Large intestine (tissue), 3 donors: ENCODE measurements around the gene UGGT1. TPM values are rescaled to one million over a fixed set of nuclear protein-coding genes. Genes with fewer than 3 reads are reported as not detected.
A peak's percentile ranks its signal among the peaks of the same experiment; 100 is the strongest.

Experiments used
- DNase-seq, 2 donors: peaks; one replicate each; pipeline versions ENCODE4 v3.0.0 to v3.0.0-alpha.2; 2013
- H3K27ac ChIP-seq: one replicate; pipeline ENCODE4 v1.5.1; 2013; ENCODE audit warnings: low read length
- H3K27me3 ChIP-seq: 2 replicates; pipeline ENCODE4 v1.6.1; 2013; ENCODE audit warnings: low read length; ENCODE audit not compliant: control insufficient read depth, insufficient read depth
- H3K36me3 ChIP-seq: 2 replicates; pipeline ENCODE4 v1.6.1; 2013; ENCODE audit warnings: low read length; ENCODE audit not compliant: control insufficient read depth, insufficient read depth
- H3K4me1 ChIP-seq: one replicate; pipeline ENCODE4 v1.6.1; 2013; ENCODE audit warnings: low read length; ENCODE audit not compliant: control insufficient read depth, insufficient read depth
- H3K4me3 ChIP-seq: one replicate; pipeline ENCODE4 v1.5.1; 2013; ENCODE audit warnings: low read length
- H3K9me3 ChIP-seq: one replicate; pipeline ENCODE4 v1.6.1; 2013; ENCODE audit warnings: mild to moderate bottlenecking, low read depth, low read length, moderate library complexity; ENCODE audit not compliant: control insufficient read depth
- WGBS: methylation state at CpG from one replicate; pipeline ENCODE4 v1.1.5; 2013; ENCODE audit warnings: low lambda C conversion rate; ENCODE audit not compliant: insufficient coverage; 5-methylcytosine and 5-hydroxymethylcytosine counted together
- polyA plus RNA-seq: library from polyadenylated mRNA; unstranded; fragments of 120-200 nt; gene quantifications from one replicate; pipeline ENCODE4 v1.2.1, GENCODE V29; 2013

Gene UGGT1
- polyA plus RNA-seq, 1 donor, result 21.1 TPM

- no peak for DNase-seq
- no peaks in the 10 kb centered on the region for H3K9me3 ChIP-seq
- peaks cover 56% of the 10 kb centered on the region for H3K36me3 ChIP-seq
- H3K4me3 ChIP-seq, result no peak overlapping the region
- no peaks in the 10 kb centered on the region for H3K4me1 ChIP-seq
- WGBS, result 80% methylated on average over 1 of the region's 9 CpGs
- no peak overlapping the region for H3K27ac ChIP-seq
- no peaks in the 10 kb centered on the region for H3K27me3 ChIP-seq
These were observed 65.0 kb downstream of the UGGT1 start for GRCh38 chr2:128155970-128156369.

- H3K36me3 ChIP-seq, result peaks cover 58% of the 10 kb centered on the region
- no peaks in the 10 kb centered on the region for H3K9me3 ChIP-seq
- H3K27me3 ChIP-seq, result no peaks in the 10 kb centered on the region
- no peak overlapping the region for H3K27ac ChIP-seq
- no peak overlapping the region for H3K4me3 ChIP-seq
- DNase-seq, result no peak
- H3K4me1 ChIP-seq, result no peaks in the 10 kb centered on the region
- WGBS, result 100% methylated on average over 1 of the region's 3 CpGs
These were observed 65.8 kb downstream of the UGGT1 start for GRCh38 chr2:128156812-128157211.

- Histone ChIP-seq H3K27ac (no peak overlapping the region), H3K4me1 (no peaks in the 10 kb centered on the region), H3K36me3 (peaks cover 55% of the 10 kb centered on the region), H3K9me3 (no peaks in the 10 kb centered on the region), H3K27me3 (no peaks in the 10 kb centered on the region), H3K4me3 (no peak overlapping the region)
- no CpG with 5 or more reads among the region's 3 CpGs for WGBS
- DNase-seq, result no peak
These were observed 66.6 kb downstream of the UGGT1 start for GRCh38 chr2:128157644-128158043.

- Histone ChIP-seq H3K4me3 (no peak overlapping the region), H3K4me1 (no peaks in the 10 kb centered on the region), H3K9me3 (no peaks in the 10 kb centered on the region), H3K27me3 (no peaks in the 10 kb centered on the region), H3K36me3 (peaks cover 54% of the 10 kb centered on the region), H3K27ac (no peak overlapping the region)
- DNase-seq, result no peak
- WGBS, result 100% methylated on average over 1 of the region's 1 CpG
These were observed 67.2 kb downstream of the UGGT1 start for GRCh38 chr2:128158176-128158575.

- WGBS, result no CpG with 5 or more reads among the region's 7 CpGs
- Histone ChIP-seq H3K27ac (no peak overlapping the region), H3K27me3 (no peaks in the 10 kb centered on the region), H3K4me3 (no peak overlapping the region), H3K9me3 (no peaks in the 10 kb centered on the region), H3K4me1 (no peaks in the 10 kb centered on the region), H3K36me3 (peaks cover 43% of the 10 kb centered on the region)
- DNase-seq, result no peak
These were observed 68.4 kb downstream of the UGGT1 start for GRCh38 chr2:128159437-128159836.

- no peak overlapping the region for H3K27ac ChIP-seq
- DNase-seq, result no peak
- WGBS, result 100% methylated on average over 2 of the region's 9 CpGs
- H3K9me3 ChIP-seq, result no peaks in the 10 kb centered on the region
- H3K36me3 ChIP-seq, result peaks cover 37% of the 10 kb centered on the region
- no peak overlapping the region for H3K4me3 ChIP-seq
- no peaks in the 10 kb centered on the region for H3K27me3 ChIP-seq
- peaks cover 3% of the 10 kb centered on the region for H3K4me1 ChIP-seq
These were observed 69.7 kb downstream of the UGGT1 start for GRCh38 chr2:128160616-128161275.

GRCh38 chr2:128162266-128162665, 71.3 kb downstream of the UGGT1 start:
- no peak for DNase-seq
- Histone ChIP-seq H3K27ac (no peak overlapping the region), H3K27me3 (no peaks in the 10 kb centered on the region), H3K4me1 (peaks cover 3% of the 10 kb centered on the region), H3K36me3 (peaks cover 38% of the 10 kb centered on the region), H3K9me3 (no peaks in the 10 kb centered on the region), H3K4me3 (no peak overlapping the region)
- WGBS, result no CpG with 5 or more reads among the region's 2 CpGs

- no peak overlapping the region for H3K4me3 ChIP-seq
- H3K9me3 ChIP-seq, result no peaks in the 10 kb centered on the region
- peak in 1 of 2 donors; percentile 65 for DNase-seq
- H3K4me1 ChIP-seq, result peaks cover 6% of the 10 kb centered on the region
- H3K27me3 ChIP-seq, result no peaks in the 10 kb centered on the region
- 20% methylated on average over 1 of the region's 2 CpGs for WGBS
- peaks cover 41% of the 10 kb centered on the region for H3K36me3 ChIP-seq
- H3K27ac ChIP-seq, result no peak overlapping the region
These were observed 73.3 kb downstream of the UGGT1 start for GRCh38 chr2:128164311-128164710.

- Histone ChIP-seq H3K36me3 (peaks cover 37% of the 10 kb centered on the region), H3K9me3 (no peaks in the 10 kb centered on the region), H3K27ac (peak overlapping the region; percentile 22), H3K27me3 (no peaks in the 10 kb centered on the region), H3K4me3 (no peak overlapping the region), H3K4me1 (peaks cover 17% of the 10 kb centered on the region)
- no CpG with 5 or more reads among the region's 4 CpGs for WGBS
- DNase-seq, result peak; percentile 24 to 71
These were observed 75.8 kb downstream of the UGGT1 start for GRCh38 chr2:128166746-128167353.

GRCh38 chr2:128169094-128169493, 78.1 kb downstream of the UGGT1 start:
- no peak for DNase-seq
- H3K4me3 ChIP-seq, result no peak overlapping the region
- H3K27me3 ChIP-seq, result no peaks in the 10 kb centered on the region
- no peaks in the 10 kb centered on the region for H3K9me3 ChIP-seq
- H3K4me1 ChIP-seq, result peaks cover 17% of the 10 kb centered on the region
- no peak overlapping the region for H3K27ac ChIP-seq
- WGBS, result no CpG with 5 or more reads among the region's 4 CpGs
- peaks cover 50% of the 10 kb centered on the region for H3K36me3 ChIP-seq

GRCh38 chr2:128169497-128169896, 78.5 kb downstream of the UGGT1 start:
- H3K36me3 ChIP-seq, result peaks cover 53% of the 10 kb centered on the region
- DNase-seq, result peak in 1 of 2 donors; percentile 30
- H3K4me1 ChIP-seq, result peaks cover 16% of the 10 kb centered on the region
- no peaks in the 10 kb centered on the region for H3K9me3 ChIP-seq
- no CpG with 5 or more reads among the region's 3 CpGs for WGBS
- H3K27me3 ChIP-seq, result no peaks in the 10 kb centered on the region
- H3K27ac ChIP-seq, result peak overlapping the region; percentile 60
- no peak overlapping the region for H3K4me3 ChIP-seq
